NT2/D1 (cell line): ENCODE measurements around the gene FMNL2.

ENCODE experiments used
- DNase-seq: peaks from one replicate; pipeline ENCODE4 v3.0.0-alpha.2; 2011; ENCODE audit warnings: low read depth, low spot score
- H3K27me3 ChIP-seq: 2 replicates; pipeline ENCODE4 v1.6.0; 2011; ENCODE audit warnings: mild to moderate bottlenecking; ENCODE audit not compliant: insufficient read length, insufficient read depth
- H3K36me3 ChIP-seq: 2 replicates; pipeline ENCODE4 v1.6.1; 2011; ENCODE audit warnings: mild to moderate bottlenecking, low read length, mixed read lengths; ENCODE audit not compliant: insufficient read depth, insufficient read length
- H3K4me1 ChIP-seq: 2 replicates; pipeline ENCODE4 v1.5.1; 2011; ENCODE audit not compliant: insufficient read depth, insufficient read length
- H3K4me3 ChIP-seq: 2 replicates; pipeline ENCODE4 v1.5.1; 2011; ENCODE audit warnings: low read depth; ENCODE audit not compliant: insufficient read length
- H3K9ac ChIP-seq: 2 replicates; pipeline ENCODE4 v1.6.0; 2011; ENCODE audit warnings: low read depth; ENCODE audit not compliant: insufficient read length
- H3K9me3 ChIP-seq: 2 replicates; pipeline ENCODE4 v1.5.1; 2011; ENCODE audit warnings: mild to moderate bottlenecking, low read length; ENCODE audit not compliant: insufficient read depth
- SUZ12 ChIP-seq: IDR thresholded peaks from 2 replicates; pipeline ENCODE4 v1.6.1; 2011; ENCODE audit not compliant: insufficient read length, insufficient read depth; ENCODE audit errors: extremely low read depth
- YY1 ChIP-seq: IDR thresholded peaks from 2 replicates; pipeline ENCODE4 v1.6.1; 2011; ENCODE audit not compliant: insufficient read length, insufficient read depth
- ZNF274 ChIP-seq: IDR thresholded peaks from 2 replicates; pipeline ENCODE4 v1.6.1; 2011; ENCODE audit warnings: mild to moderate bottlenecking, low read depth, low read length

The FMNL2 gene

GRCh38 chr2:152523091-152523490 lies 188.1 kb downstream of the FMNL2 start:
- H3K9me3 ChIP-seq: no peaks in the 10 kb centered on the region
- no peaks in the 10 kb centered on the region for H3K36me3 ChIP-seq

GRCh38 chr2:152525277-152525838 lies 190.4 kb downstream of the FMNL2 start:
- H3K27me3 ChIP-seq: no peaks in the 10 kb centered on the region
- no peak overlapping the region for H3K4me3 ChIP-seq
- no peak overlapping the region for H3K9ac ChIP-seq
- TF ChIP-seq YY1 (no peak), ZNF274 (no peak), SUZ12 (no peak)
- no peaks in the 10 kb centered on the region for H3K4me1 ChIP-seq
- no peaks in the 10 kb centered on the region for H3K36me3 ChIP-seq
- DNase-seq: no peak
- no peaks in the 10 kb centered on the region for H3K9me3 ChIP-seq

More at GRCh38 chr2:152523091-152523490, 188.1 kb downstream of the FMNL2 start:
- no peak for TF ChIP-seq ZNF274
- no peak for TF ChIP-seq SUZ12
- TF ChIP-seq YY1: no peak
- no peak overlapping the region for H3K9ac ChIP-seq
- no peaks in the 10 kb centered on the region for H3K4me1 ChIP-seq
- no peaks in the 10 kb centered on the region for H3K27me3 ChIP-seq
- DNase-seq: no peak
- no peak overlapping the region for H3K4me3 ChIP-seq

GRCh38 chr2:152529420-152530115 lies 194.6 kb downstream of the FMNL2 start:
- H3K4me3 ChIP-seq: no peak overlapping the region
- no peak for TF ChIP-seq SUZ12
- TF ChIP-seq ZNF274: no peak
- TF ChIP-seq YY1: no peak
- DNase-seq: no peak
- H3K4me1 ChIP-seq: no peaks in the 10 kb centered on the region
- no peaks in the 10 kb centered on the region for H3K27me3 ChIP-seq
- no peaks in the 10 kb centered on the region for H3K9me3 ChIP-seq
- H3K36me3 ChIP-seq: no peaks in the 10 kb centered on the region
- H3K9ac ChIP-seq: no peak overlapping the region

GRCh38 chr2:152532241-152532640 lies 197.3 kb downstream of the FMNL2 start:
- H3K4me3 ChIP-seq: no peak overlapping the region
- H3K27me3 ChIP-seq: no peaks in the 10 kb centered on the region
- DNase-seq: no peak
- no peaks in the 10 kb centered on the region for H3K9me3 ChIP-seq
- TF ChIP-seq SUZ12 (no peak), YY1 (no peak), ZNF274 (no peak)
- no peak overlapping the region for H3K9ac ChIP-seq
- H3K36me3 ChIP-seq: no peaks in the 10 kb centered on the region
- H3K4me1 ChIP-seq: no peaks in the 10 kb centered on the region

- Histone ChIP-seq H3K36me3 (no peaks in the 10 kb centered on the region), H3K4me1 (no peaks in the 10 kb centered on the region), H3K4me3 (no peak overlapping the region), H3K9ac (no peak overlapping the region), H3K27me3 (no peaks in the 10 kb centered on the region), H3K9me3 (no peaks in the 10 kb centered on the region)
- DNase-seq: no peak
- TF ChIP-seq YY1 (no peak), ZNF274 (no peak), SUZ12 (no peak)
These were observed 199.6 kb downstream of the FMNL2 start for GRCh38 chr2:152534460-152535135.

- Histone ChIP-seq H3K4me1 (no peaks in the 10 kb centered on the region), H3K9ac (no peak overlapping the region), H3K36me3 (no peaks in the 10 kb centered on the region), H3K27me3 (no peaks in the 10 kb centered on the region), H3K4me3 (no peak overlapping the region), H3K9me3 (no peaks in the 10 kb centered on the region)
- DNase-seq: no peak
- TF ChIP-seq SUZ12 (no peak), ZNF274 (no peak), YY1 (no peak)
These were observed 202.2 kb downstream of the FMNL2 start for GRCh38 chr2:152537081-152537651.

- no peak for DNase-seq
- no peak overlapping the region for H3K9ac ChIP-seq
- H3K27me3 ChIP-seq: no peaks in the 10 kb centered on the region
- no peaks in the 10 kb centered on the region for H3K4me1 ChIP-seq
- TF ChIP-seq ZNF274: no peak
- no peak for TF ChIP-seq SUZ12
- TF ChIP-seq YY1: no peak
- no peak overlapping the region for H3K4me3 ChIP-seq
- no peaks in the 10 kb centered on the region for H3K36me3 ChIP-seq
- H3K9me3 ChIP-seq: no peaks in the 10 kb centered on the region
These were observed 204.4 kb downstream of the FMNL2 start for GRCh38 chr2:152539424-152539823.
